Right atrium auricular region (tissue), 2 donors: ENCODE measurements around the gene PODNL1. TPM values are rescaled to one million over a fixed set of nuclear protein-coding genes. Genes with fewer than 3 reads are reported as not detected.

ENCODE experiments used
- DNase-seq: peaks from one replicate; pipeline ENCODE4 v3.0.0-alpha.2; 2019; ENCODE audit warnings: low spot score
- H3K27ac ChIP-seq, 2 donors: fragments of 200-600 bp; sonication (generic); 1 replicate in 1 of 2; 2 replicates in 1 of 2; pipeline ENCODE4 v1.5.1; 2016 to 2019
- H3K27me3 ChIP-seq, 2 donors: fragments of 200-600 bp; sonication (generic); one replicate each; pipeline versions ENCODE4 v1.5.1 to v1.6.0; 2017 to 2019
- H3K36me3 ChIP-seq: fragments of 200-600 bp; sonication (generic); one replicate; pipeline ENCODE4 v1.5.1; 2016
- H3K4me1 ChIP-seq, 2 donors: fragments of 200-600 bp; sonication (generic); one replicate each; pipeline versions ENCODE4 v1.5.1 to v1.6.0; 2017 to 2019
- H3K4me3 ChIP-seq, 2 donors: fragments of 200-600 bp; sonication (generic); 1 replicate in 1 of 2; 2 replicates in 1 of 2; pipeline ENCODE4 v1.5.1; 2017 to 2019; ENCODE audit warnings: mild to moderate bottlenecking in 1 of 2, moderate library complexity in 1 of 2
- H3K9me3 ChIP-seq, 2 donors: fragments of 200-600 bp; sonication (generic); one replicate each; pipeline ENCODE4 v1.5.1; 2019
- total RNA-seq, 2 donors: library from RNA; depleted of rRNA; stranded (reverse); fragments of >200 nt; gene quantifications; one replicate each; pipeline ENCODE4 v1.1.0, GENCODE V29; 2016
- TF ChIP-seq, protein P1 (sequence below), 2 donors: fragments of 200-600 bp; sonication (generic); IDR thresholded peaks; one replicate each; pipeline ENCODE4 v1.5.1; 2019; ENCODE audit warnings: antibody characterized with exemption in 2 of 2

The PODNL1 gene
- total RNA-seq, 2 donors from 2014 or later: 0.47 to 1.1 TPM

GRCh38 chr19:13966684-13967128 is 28.5 kb upstream of the PODNL1 start:
- H3K36me3 ChIP-seq: peaks cover 58% of the 10 kb centered on the region
- DNase-seq: no peak
- no peaks in the 10 kb centered on the region for H3K27me3 ChIP-seq
- TF ChIP-seq, protein P1, sequence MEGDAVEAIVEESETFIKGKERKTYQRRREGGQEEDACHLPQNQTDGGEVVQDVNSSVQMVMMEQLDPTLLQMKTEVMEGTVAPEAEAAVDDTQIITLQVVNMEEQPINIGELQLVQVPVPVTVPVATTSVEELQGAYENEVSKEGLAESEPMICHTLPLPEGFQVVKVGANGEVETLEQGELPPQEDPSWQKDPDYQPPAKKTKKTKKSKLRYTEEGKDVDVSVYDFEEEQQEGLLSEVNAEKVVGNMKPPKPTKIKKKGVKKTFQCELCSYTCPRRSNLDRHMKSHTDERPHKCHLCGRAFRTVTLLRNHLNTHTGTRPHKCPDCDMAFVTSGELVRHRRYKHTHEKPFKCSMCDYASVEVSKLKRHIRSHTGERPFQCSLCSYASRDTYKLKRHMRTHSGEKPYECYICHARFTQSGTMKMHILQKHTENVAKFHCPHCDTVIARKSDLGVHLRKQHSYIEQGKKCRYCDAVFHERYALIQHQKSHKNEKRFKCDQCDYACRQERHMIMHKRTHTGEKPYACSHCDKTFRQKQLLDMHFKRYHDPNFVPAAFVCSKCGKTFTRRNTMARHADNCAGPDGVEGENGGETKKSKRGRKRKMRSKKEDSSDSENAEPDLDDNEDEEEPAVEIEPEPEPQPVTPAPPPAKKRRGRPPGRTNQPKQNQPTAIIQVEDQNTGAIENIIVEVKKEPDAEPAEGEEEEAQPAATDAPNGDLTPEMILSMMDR (IDR thresholded peaks at IDR 0.05): no peak
- H3K4me1 ChIP-seq: no peaks in the 10 kb centered on the region
- no peak overlapping the region for H3K27ac ChIP-seq
- H3K4me3 ChIP-seq: no peak overlapping the region
- H3K9me3 ChIP-seq: no peaks in the 10 kb centered on the region

DNA sequence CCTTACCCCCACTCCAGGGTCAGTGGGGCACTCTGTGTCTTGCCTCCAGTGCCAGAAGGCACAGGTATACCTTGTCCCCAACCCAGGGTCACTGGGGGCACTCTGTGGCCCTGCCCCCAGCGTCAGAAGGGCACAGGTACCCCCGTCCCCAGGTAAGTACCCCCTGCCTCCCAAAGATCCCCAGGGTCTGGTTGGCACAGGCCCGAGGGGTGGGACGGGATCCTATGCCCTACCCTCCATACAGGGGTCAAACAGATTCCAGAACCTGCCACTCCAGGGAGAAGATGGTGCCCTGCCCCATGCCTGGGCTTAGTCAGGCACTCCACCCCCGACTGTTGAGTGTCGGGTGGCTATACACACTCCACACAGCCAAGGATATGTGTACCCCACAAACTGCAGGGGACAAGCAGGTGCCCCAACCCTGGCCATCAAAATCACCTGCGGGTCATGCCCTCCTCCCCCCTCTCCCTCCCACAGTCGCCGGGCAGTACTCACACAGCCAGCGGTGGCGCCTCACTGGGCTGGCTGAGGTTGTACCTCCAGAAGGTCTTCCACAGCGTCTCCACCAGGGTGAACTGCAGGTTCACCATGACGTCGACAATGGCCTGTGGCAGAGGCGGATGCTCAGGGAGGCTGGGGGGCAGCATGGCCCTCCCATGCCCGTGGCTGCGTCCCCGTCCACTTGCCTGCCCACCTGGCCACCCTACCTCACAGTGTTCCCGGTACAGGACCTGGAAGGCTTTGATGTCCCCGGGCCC is 27.9 kb upstream of the PODNL1 start:
- H3K9me3 ChIP-seq: no peaks in the 10 kb centered on the region
- peaks cover 58% of the 10 kb centered on the region for H3K36me3 ChIP-seq
- no peaks in the 10 kb centered on the region for H3K4me1 ChIP-seq
- no peak overlapping the region for H3K27ac ChIP-seq
- H3K4me3 ChIP-seq: no peak overlapping the region
- DNase-seq: no peak
- TF ChIP-seq, protein P1 (IDR thresholded peaks at IDR 0.05): no peak
- H3K27me3 ChIP-seq: no peaks in the 10 kb centered on the region

GRCh38 chr19:13965377-13965896 is 27.2 kb upstream of the PODNL1 start:
- no peaks in the 10 kb centered on the region for H3K9me3 ChIP-seq
- H3K36me3 ChIP-seq: peaks cover 64% of the 10 kb centered on the region
- H3K27me3 ChIP-seq: no peaks in the 10 kb centered on the region
- H3K4me1 ChIP-seq: no peaks in the 10 kb centered on the region
- no peak overlapping the region for H3K27ac ChIP-seq
- DNase-seq: no peak
- TF ChIP-seq, protein P1 (IDR thresholded peaks at IDR 0.05): no peak
- no peak overlapping the region for H3K4me3 ChIP-seq

- no peaks in the 10 kb centered on the region for H3K27me3 ChIP-seq
- TF ChIP-seq, protein P1 (IDR thresholded peaks at IDR 0.05): no peak
- DNase-seq: no peak
- no peaks in the 10 kb centered on the region for H3K9me3 ChIP-seq
- H3K36me3 ChIP-seq: peaks cover 65% of the 10 kb centered on the region
- no peak overlapping the region for H3K27ac ChIP-seq
- H3K4me3 ChIP-seq: no peak overlapping the region
- H3K4me1 ChIP-seq: no peaks in the 10 kb centered on the region
These were observed 26.6 kb upstream of the PODNL1 start for GRCh38 chr19:13964776-13965175.

DNA sequence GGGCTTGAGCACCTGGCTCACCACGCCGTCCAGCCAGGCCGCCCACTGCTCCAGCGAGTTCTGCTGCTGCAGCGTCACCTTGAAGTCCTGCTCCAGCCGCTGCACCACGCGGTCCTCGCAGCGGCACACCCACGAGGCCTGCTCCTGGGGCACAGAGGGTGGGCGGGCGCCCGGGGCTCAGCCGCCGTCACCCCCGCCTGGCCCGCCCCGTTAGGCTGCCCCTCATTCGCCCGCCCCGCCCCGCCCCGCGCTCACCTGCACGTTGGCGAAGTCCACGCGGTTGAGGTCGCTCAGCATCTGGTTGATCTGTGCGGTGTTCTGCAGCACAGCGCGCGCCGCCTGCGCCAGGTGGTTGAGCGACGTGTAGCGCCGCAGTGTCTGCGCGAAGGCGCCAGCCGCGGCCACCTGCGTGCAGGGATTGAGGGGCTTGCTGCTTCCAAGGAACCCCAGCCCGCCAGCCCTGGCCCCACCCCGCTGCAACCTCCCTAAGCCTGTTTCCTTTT is 25.4 kb upstream of the PODNL1 start:
- Histone ChIP-seq H3K4me3 (no peak overlapping the region), H3K4me1 (no peaks in the 10 kb centered on the region), H3K36me3 (peaks cover 62% of the 10 kb centered on the region), H3K27me3 (no peaks in the 10 kb centered on the region), H3K9me3 (no peaks in the 10 kb centered on the region), H3K27ac (no peak overlapping the region)
- DNase-seq: no peak
- TF ChIP-seq, protein P1 (IDR thresholded peaks at IDR 0.05): no peak
